PFSK-1 (cell line): ENCODE measurements around the gene SELENON.

Source experiments
- FOXP2 ChIP-seq: optimal IDR thresholded peaks from 2 replicates; pipeline ENCODE3; 2011; ENCODE audit warnings: borderline replicate concordance, control low read depth, inconsistent platforms; ENCODE audit not compliant: insufficient read depth; ENCODE audit errors: extremely low read length, extremely low read depth
- POLR2AphosphoS5 ChIP-seq: IDR thresholded peaks from 2 replicates; pipeline ENCODE4 v1.6.1; 2012; ENCODE audit warnings: low read depth, mild to moderate bottlenecking, control low read depth, low read length, moderate library complexity
- REST ChIP-seq, 2 experiments: IDR thresholded peaks; 2 replicates each; pipeline versions ENCODE4 v1.6.1 to v1.8.0; 2011 to 2012; ENCODE audit warnings: low read depth in 2 of 2, low read length in 2 of 2, control low read depth in 1 of 2, inconsistent platforms in 1 of 2, mild to moderate bottlenecking in 1 of 2, moderate library complexity in 1 of 2; ENCODE audit not compliant: insufficient read depth in 1 of 2
- SIN3A ChIP-seq: IDR thresholded peaks from 2 replicates; pipeline ENCODE4 v1.6.1; 2012; ENCODE audit warnings: mild to moderate bottlenecking, low read length, moderate library complexity, borderline replicate concordance; ENCODE audit not compliant: insufficient read depth
- TAF1 ChIP-seq: IDR thresholded peaks from 2 replicates; pipeline ENCODE4 v1.6.1; 2012; ENCODE audit warnings: low read length, control low read depth, borderline replicate concordance; ENCODE audit not compliant: insufficient read depth

SELENON gene

GRCh38 chr1:25795211-25795610 lies 4.8 kb upstream of the SELENON start:
- TF ChIP-seq POLR2AphosphoS5 = no peak

- no peak for TF ChIP-seq TAF1
- no peak for TF ChIP-seq SIN3A
- TF ChIP-seq REST (IDR thresholded peaks at IDR 0.05; ENCODE audit: insufficient read depth in 1 of 2, low read depth in 2 of 2, low read length in 2 of 2) = no peak
- TF ChIP-seq FOXP2 = no peak
These were observed 3.8 kb upstream of the SELENON start for GRCh38 chr1:25795946-25796810.

- no peak for TF ChIP-seq POLR2AphosphoS5
These were observed 3.1 kb upstream of the SELENON start for GRCh38 chr1:25796811-25797458.

- TF ChIP-seq SIN3A = no peak
- no peak for TF ChIP-seq TAF1
- no peak for TF ChIP-seq POLR2AphosphoS5
These were observed 2.1 kb upstream of the SELENON start for GRCh38 chr1:25797939-25798338.

GRCh38 chr1:25798666-25799351 lies 1.2 kb upstream of the SELENON start:
- no peak for TF ChIP-seq REST (IDR thresholded peaks at IDR 0.05; ENCODE audit: insufficient read depth in 1 of 2, low read depth in 2 of 2, low read length in 2 of 2)

- TF ChIP-seq REST (IDR thresholded peaks at IDR 0.05; ENCODE audit: insufficient read depth in 1 of 2, low read depth in 2 of 2, low read length in 2 of 2) (no peak), SIN3A (no peak), FOXP2 (no peak), POLR2AphosphoS5 (no peak), TAF1 (no peak)
These were observed 550 bp upstream of the SELENON start for GRCh38 chr1:25799352-25799934.
